GM19025 (cell line): ENCODE measurements around the gene TIAM2.
"Not testable (repeated sequence)": the region's sequence is repeated elsewhere in the genome, so short reads cannot be mapped to it uniquely, and the experiment has no call there.

ENCODE experiments used
- ATAC-seq: cut with Tn5 transposase; IDR thresholded peaks from one replicate; pipeline ENCODE4 v1.9.1; 2021; ENCODE audit warnings: mild to moderate bottlenecking, low read depth, moderate library complexity; ENCODE audit not compliant: unreplicated experiment

Gene TIAM2

GRCh38 chr6:155187106-155187505, 192.0 kb downstream of the TIAM2 start:
- ATAC-seq, result no peak

- no peak for ATAC-seq
These were observed 193.0 kb downstream of the TIAM2 start for GRCh38 chr6:155187994-155188706.

GRCh38 chr6:155188707-155189496, 193.8 kb downstream of the TIAM2 start:
- ATAC-seq, result no peak

- no peak for ATAC-seq
These were observed 195.6 kb downstream of the TIAM2 start for GRCh38 chr6:155190677-155191076.

GRCh38 chr6:155193526-155193925, 198.4 kb downstream of the TIAM2 start:
- ATAC-seq, result no peak

- no peak for ATAC-seq
These were observed 199.3 kb downstream of the TIAM2 start for GRCh38 chr6:155194399-155194798.

GRCh38 chr6:155195903-155196302, 200.8 kb downstream of the TIAM2 start:
- no peak for ATAC-seq

- ATAC-seq, result no peak
These were observed 201.8 kb downstream of the TIAM2 start for GRCh38 chr6:155196911-155197310.

GRCh38 chr6:155197932-155198331, 202.8 kb downstream of the TIAM2 start:
- no peak for ATAC-seq

GRCh38 chr6:155200012-155200411, 204.9 kb downstream of the TIAM2 start:
- peak; percentile 71 for ATAC-seq

- no peak for ATAC-seq
These were observed 206.5 kb downstream of the TIAM2 start for GRCh38 chr6:155201461-155202226.

GRCh38 chr6:155207223-155207622, 212.1 kb downstream of the TIAM2 start:
- ATAC-seq, result no peak

GRCh38 chr6:155212106-155212505, 217.0 kb downstream of the TIAM2 start:
- ATAC-seq, result no peak

- no peak for ATAC-seq
These were observed 217.7 kb downstream of the TIAM2 start for GRCh38 chr6:155212616-155213380.

- ATAC-seq, result no peak
These were observed 218.7 kb downstream of the TIAM2 start for GRCh38 chr6:155213611-155214372.

- no peak for ATAC-seq
These were observed 220.8 kb downstream of the TIAM2 start for GRCh38 chr6:155215906-155216305.

GRCh38 chr6:155216312-155217046, 221.4 kb downstream of the TIAM2 start:
- no peak for ATAC-seq

- ATAC-seq, result not testable (repeated sequence)
These were observed 223.6 kb downstream of the TIAM2 start for GRCh38 chr6:155218711-155219110.

GRCh38 chr6:155219299-155219698, 224.2 kb downstream of the TIAM2 start:
- no peak for ATAC-seq
